ENCODE measurements around the gene CHP1. TPM values are rescaled to one million over a fixed set of nuclear protein-coding genes. Genes with fewer than 3 reads are reported as not detected.

The CHP1 gene
- total and polyA plus RNA-seq, 2 of the 8 experiments (the other 6 are each of a cell fraction or from before 2014, with no cell fraction given): 45.2 to 89.0 TPM

GRCh38 chr15:41194444-41194843, 36.6 kb upstream of the CHP1 start:
- no peak for TF ChIP-seq RBBP5 (IDR thresholded peaks at IDR 0.05; ENCODE audit: borderline replicate concordance, low read depth, low read length)
- no peak for TF ChIP-seq BACH1 (IDR thresholded peaks at IDR 0.05; ENCODE audit: low read length)
- no peak for TF ChIP-seq USF2 (IDR thresholded peaks at IDR 0.05; ENCODE audit: low read length)
- TF ChIP-seq SIX5 (IDR thresholded peaks at IDR 0.05; ENCODE audit: low read depth, low read length): no peak
- no peak for TF ChIP-seq CHD2 (IDR thresholded peaks at IDR 0.05; ENCODE audit: low read length)
- TF ChIP-seq RNF2 (IDR thresholded peaks at IDR 0.05; ENCODE audit: borderline replicate concordance, low read depth, low read length, missing control alignments, poor library complexity, severe bottlenecking): no peak
- TF ChIP-seq TCF12 (IDR thresholded peaks at IDR 0.05; ENCODE audit: low read depth, low read length): no peak
- no peak for TF ChIP-seq SAP30 (IDR thresholded peaks at IDR 0.05; ENCODE audit: insufficient read depth, insufficient replicate concordance, low read length)
- no peak for TF ChIP-seq NRF1 (IDR thresholded peaks at IDR 0.05; ENCODE audit: low read depth, low read length)
- Histone ChIP-seq H3K4me3 (ENCODE audit: extremely low read depth in 1 of 4, insufficient read depth in 2 of 4, low read depth in 3 of 4, low read length in 4 of 4) (no peak overlapping the region), H3K36me3 (ENCODE audit: control insufficient read depth in 2 of 4, insufficient read depth in 4 of 4, low read length in 3 of 4) (no peaks in the 10 kb centered on the region), H3K14ac (ENCODE audit: insufficient read length) (no peak overlapping the region), H3K18ac (ENCODE audit: extremely low read depth, low read length) (no peak overlapping the region), H3K4me1 (replicated peaks in 1 of 4; ENCODE audit: control insufficient read depth in 3 of 4, insufficient read depth in 4 of 4, low read length in 3 of 4) (no peaks in the 10 kb centered on the region), H3K9me3 (ENCODE audit: insufficient read depth in 2 of 2, low read depth in 1 of 2, low read length in 1 of 2) (no peaks in the 10 kb centered on the region), H3K27me3 (replicated peaks in 1 of 4; ENCODE audit: control insufficient read depth in 3 of 4, extremely low read depth in 1 of 4, insufficient read depth in 3 of 4, low read length in 3 of 4) (no peaks in the 10 kb centered on the region), H2BK20ac (ENCODE audit: low read length) (0 out of 2 replicates have a peak overlapping the region, but pooled peaks have one; percentile 61), H3K9ac (replicated peaks in 1 of 4; ENCODE audit: extremely low read depth in 1 of 4, low read depth in 3 of 4, low read length in 3 of 4) (no peak overlapping the region), H3K4ac (replicated peaks; ENCODE audit: insufficient read length, low read depth, low read length) (no peak overlapping the region), H3K23ac (ENCODE audit: insufficient read length) (no peak overlapping the region), H4K5ac (ENCODE audit: insufficient read length, low read depth, low read length) (no peak overlapping the region), H3K4me2 (ENCODE audit: insufficient read depth in 1 of 2, low read depth in 2 of 2, low read length in 2 of 2) (no peak overlapping the region), H2AK5ac (ENCODE audit: low read depth, low read length) (no peak overlapping the region), H4K8ac (ENCODE audit: extremely low read depth, insufficient read depth, low read length) (no peak overlapping the region), H2BK12ac (ENCODE audit: low read depth, low read length) (no peak overlapping the region), H4K91ac (replicated peaks; ENCODE audit: insufficient read length, low read length) (no peak overlapping the region), H3K23me2 (ENCODE audit: low read depth, low read length) (no peaks in the 10 kb centered on the region), H3K79me2 (ENCODE audit: control insufficient read depth in 1 of 2, insufficient read depth in 2 of 2, low read length in 2 of 2) (no peaks in the 10 kb centered on the region), H2BK15ac (ENCODE audit: low read length) (no peak overlapping the region), H2AFZ (ENCODE audit: low read length) (no peak overlapping the region), H2BK120ac (replicated peaks; ENCODE audit: low read depth, low read length) (no peak overlapping the region), H2BK5ac (ENCODE audit: low read depth, low read length) (no peak overlapping the region), H3K27ac (ENCODE audit: low read depth, low read length) (no peak overlapping the region), H4K20me1 (replicated peaks in 1 of 2; ENCODE audit: control insufficient read depth in 1 of 2, insufficient read depth in 2 of 2, low read length in 2 of 2) (no peaks in the 10 kb centered on the region), H3K56ac (replicated peaks; ENCODE audit: insufficient read length, low read depth, low read length) (no peak overlapping the region), H3K79me1 (ENCODE audit: low read depth, low read length) (no peaks in the 10 kb centered on the region)
- POLR2A ChIA-PET (ENCODE audit: partially characterized antibody): no interaction called here
- 87% methylated on average over 1 of the region's 1 CpG; no CpG with 5 or more reads in 1 of the 2 experiments for WGBS, 2 experiments (ENCODE audit: extremely low coverage in 1 of 2, insufficient coverage in 1 of 2, insufficient read length in 1 of 2, insufficient replicate concordance in 2 of 2, low coverage in 1 of 2, low lambda C conversion rate in 2 of 2, missing lambda C conversion rate in 1 of 2)
- CTCF ChIA-PET (ENCODE audit: partially characterized antibody): interaction anchor here (2.0 kb wide), 1 partner anchor 9 kb away, joined by 11 read pairs; no protein-coding TSS in a partner anchor
- DNase-seq (ENCODE audit: low read depth in 1 of 2, low spot score in 2 of 2) (no peak), FAIRE-seq (no peak)
